Measurements from ENCODE around the gene FRMD5. TPM values are rescaled to one million over a fixed set of nuclear protein-coding genes. Genes with fewer than 3 reads are reported as not detected.

Gene FRMD5
- total RNA-seq, 1 donor from 2014 or later: 0.12 TPM

DNA sequence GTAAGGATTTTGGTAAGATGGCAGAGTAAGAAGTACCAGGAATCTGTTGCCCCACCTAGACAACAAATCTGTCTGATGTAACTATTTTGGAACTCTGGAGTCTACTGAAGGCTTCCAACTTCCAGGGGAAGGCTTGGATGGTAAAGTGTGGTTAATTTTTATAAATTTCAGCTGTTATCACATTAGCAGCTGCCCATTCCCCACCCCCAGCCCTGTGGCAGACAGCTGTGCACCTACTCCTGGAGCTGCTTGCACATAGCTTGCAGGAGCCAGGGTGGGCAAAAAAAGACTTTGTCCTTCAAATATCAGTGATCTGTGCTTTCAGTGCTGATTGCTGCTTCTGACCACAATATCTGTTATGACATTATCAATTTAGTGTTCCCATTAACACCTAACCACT is 47.4 kb downstream of the FRMD5 start:
- no peaks in the 10 kb centered on the region for H3K36me3 ChIP-seq
- no peak overlapping the region for H3K27ac ChIP-seq
- H3K27me3 ChIP-seq (ENCODE audit: low read depth): no peaks in the 10 kb centered on the region
- no peak for ATAC-seq
- no peak for TF ChIP-seq CTCF (IDR thresholded peaks at IDR 0.05)
- intact Hi-C loops (cut with DNase I): no loop called here
- H3K4me1 ChIP-seq: no peaks in the 10 kb centered on the region
- no peaks in the 10 kb centered on the region for H3K9me3 ChIP-seq
- no peak for DNase-seq
- no peak overlapping the region for H3K4me3 ChIP-seq

DNA sequence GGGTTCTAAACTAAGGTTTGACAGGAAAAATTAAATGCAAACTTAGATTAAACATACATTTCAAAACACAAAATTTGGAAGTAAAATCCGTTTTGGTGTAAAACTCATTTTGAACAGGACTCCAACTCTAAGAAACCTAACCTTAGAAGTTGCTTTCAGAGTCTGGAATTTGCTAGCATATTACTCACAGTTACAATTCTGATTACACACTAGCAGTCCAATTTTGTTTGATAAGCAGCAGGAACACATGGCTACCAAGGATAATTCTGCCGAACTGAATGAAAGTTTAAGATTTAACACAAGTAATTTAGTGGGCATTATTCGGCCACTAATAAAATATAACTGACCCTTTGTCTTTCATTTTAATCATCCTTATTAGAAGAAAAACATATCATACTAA is 49.6 kb downstream of the FRMD5 start:
- Histone ChIP-seq H3K4me1 (no peaks in the 10 kb centered on the region), H3K9me3 (no peaks in the 10 kb centered on the region), H3K27me3 (ENCODE audit: low read depth) (no peaks in the 10 kb centered on the region), H3K4me3 (no peak overlapping the region), H3K27ac (no peak overlapping the region), H3K36me3 (no peaks in the 10 kb centered on the region)
- no peak for ATAC-seq
- TF ChIP-seq CTCF (IDR thresholded peaks at IDR 0.05): no peak
- intact Hi-C loops (cut with DNase I): no loop called here
- no peak for DNase-seq

GRCh38 chr15:44144992-44145391 is 50.1 kb downstream of the FRMD5 start:
- intact Hi-C loops (cut with DNase I): no loop called here
- no peaks in the 10 kb centered on the region for H3K4me1 ChIP-seq
- DNase-seq (no peak), ATAC-seq (no peak)
- no peaks in the 10 kb centered on the region for H3K27me3 ChIP-seq (ENCODE audit: low read depth)
- H3K4me3 ChIP-seq: no peak overlapping the region
- H3K9me3 ChIP-seq: no peaks in the 10 kb centered on the region
- H3K36me3 ChIP-seq: no peaks in the 10 kb centered on the region
- TF ChIP-seq CTCF (IDR thresholded peaks at IDR 0.05): no peak
- H3K27ac ChIP-seq: no peak overlapping the region

GRCh38 chr15:44144184-44144583 is 50.9 kb downstream of the FRMD5 start:
- Histone ChIP-seq H3K27ac (no peak overlapping the region), H3K9me3 (no peaks in the 10 kb centered on the region), H3K27me3 (ENCODE audit: low read depth) (no peaks in the 10 kb centered on the region), H3K36me3 (no peaks in the 10 kb centered on the region), H3K4me3 (no peak overlapping the region), H3K4me1 (no peaks in the 10 kb centered on the region)
- DNase-seq (no peak), ATAC-seq (no peak)
- TF ChIP-seq CTCF (IDR thresholded peaks at IDR 0.05): no peak
- intact Hi-C loops (cut with DNase I): no loop called here

- intact Hi-C loops (cut with DNase I): no loop called here
- no peak overlapping the region for H3K27ac ChIP-seq
- H3K9me3 ChIP-seq: no peaks in the 10 kb centered on the region
- TF ChIP-seq CTCF (IDR thresholded peaks at IDR 0.05): no peak
- no peak for DNase-seq
- no peaks in the 10 kb centered on the region for H3K27me3 ChIP-seq (ENCODE audit: low read depth)
- no peaks in the 10 kb centered on the region for H3K4me1 ChIP-seq
- ATAC-seq: no peak
- no peak overlapping the region for H3K4me3 ChIP-seq
- H3K36me3 ChIP-seq: no peaks in the 10 kb centered on the region
Observed at GRCh38 chr15:44137750-44138149, 57.3 kb downstream of the FRMD5 start.

DNA sequence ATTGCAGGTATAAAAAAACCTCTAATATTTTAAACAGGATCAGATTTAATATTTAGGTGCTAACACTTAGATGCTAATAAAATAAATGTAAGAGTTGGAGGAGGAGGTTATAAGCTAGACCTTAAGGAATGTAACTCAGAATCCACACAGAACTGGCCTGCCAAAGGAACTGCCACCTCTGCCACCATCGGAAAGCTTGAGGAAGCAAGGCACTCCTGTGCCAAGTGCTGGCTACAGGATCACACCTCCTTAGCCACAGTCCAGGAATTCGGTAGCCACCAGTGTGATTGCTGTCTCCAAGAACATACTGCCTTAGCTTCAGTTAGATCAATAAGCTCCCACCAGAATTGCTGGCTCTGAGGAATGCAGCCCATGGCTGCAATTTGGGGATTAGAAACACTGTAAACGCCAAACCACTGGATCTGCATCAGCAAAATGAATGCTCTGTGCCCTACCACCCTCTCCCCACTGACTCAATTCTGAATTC is 58.0 kb downstream of the FRMD5 start:
- Histone ChIP-seq H3K4me1 (no peaks in the 10 kb centered on the region), H3K36me3 (no peaks in the 10 kb centered on the region), H3K4me3 (no peak overlapping the region), H3K27ac (no peak overlapping the region), H3K9me3 (no peaks in the 10 kb centered on the region), H3K27me3 (ENCODE audit: low read depth) (no peaks in the 10 kb centered on the region)
- ATAC-seq (no peak), DNase-seq (no peak)
- intact Hi-C loops (cut with DNase I): no loop called here
- TF ChIP-seq CTCF (IDR thresholded peaks at IDR 0.05): no peak

All from lower lobe of right lung (tissue), 2 donors.